ENCODE results near the gene MGMT.
A peak's percentile ranks its signal among the peaks of the same experiment; 100 is the strongest.

Gene MGMT

GRCh38 chr10:129784291-129784690, 317.2 kb downstream of the MGMT start:
- DNase-seq: no peak

DNA sequence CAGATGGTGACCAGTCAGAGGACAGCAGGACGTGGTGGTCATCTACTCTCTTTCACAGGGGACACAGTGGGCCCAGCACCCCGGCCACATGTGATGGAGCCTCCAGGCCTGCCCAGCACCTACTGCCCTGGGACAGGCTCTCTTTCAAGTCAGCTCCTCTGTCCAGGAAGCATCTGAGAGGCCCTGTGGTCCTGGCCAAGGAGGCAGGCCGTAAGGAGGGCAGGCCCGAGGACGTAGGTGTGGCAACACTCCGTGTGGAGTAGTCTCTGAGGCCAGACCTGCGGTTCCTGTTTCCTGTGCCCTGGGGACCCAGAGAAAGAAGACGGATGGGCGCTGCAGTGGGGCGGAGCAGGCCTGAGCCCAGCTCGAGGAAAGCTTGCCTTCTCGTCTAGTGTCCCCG, 317.9 kb downstream of the MGMT start:
- no peak for DNase-seq

GRCh38 chr10:129785536-129785981, 318.5 kb downstream of the MGMT start:
- DNase-seq: no peak

DNA sequence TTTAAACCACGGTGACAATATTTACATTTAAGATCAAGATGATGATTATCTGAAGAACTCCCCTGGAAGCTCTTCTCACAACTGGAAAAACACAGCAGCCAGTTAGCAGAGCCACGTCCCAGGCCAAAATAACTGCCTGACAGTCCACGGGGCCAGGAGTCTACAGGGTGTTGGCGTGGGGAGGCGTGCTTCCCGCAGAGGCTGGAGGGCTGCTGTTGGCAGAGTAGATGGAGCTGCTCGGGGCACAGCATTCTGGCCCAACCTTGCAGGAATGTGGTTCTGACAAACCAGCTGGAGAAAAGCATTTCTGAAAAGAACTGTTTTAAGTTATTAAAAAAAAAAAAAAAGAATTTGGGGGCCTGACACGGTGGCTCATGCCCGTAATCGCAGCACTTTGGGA, 319.2 kb downstream of the MGMT start:
- no peak for DNase-seq

DNA sequence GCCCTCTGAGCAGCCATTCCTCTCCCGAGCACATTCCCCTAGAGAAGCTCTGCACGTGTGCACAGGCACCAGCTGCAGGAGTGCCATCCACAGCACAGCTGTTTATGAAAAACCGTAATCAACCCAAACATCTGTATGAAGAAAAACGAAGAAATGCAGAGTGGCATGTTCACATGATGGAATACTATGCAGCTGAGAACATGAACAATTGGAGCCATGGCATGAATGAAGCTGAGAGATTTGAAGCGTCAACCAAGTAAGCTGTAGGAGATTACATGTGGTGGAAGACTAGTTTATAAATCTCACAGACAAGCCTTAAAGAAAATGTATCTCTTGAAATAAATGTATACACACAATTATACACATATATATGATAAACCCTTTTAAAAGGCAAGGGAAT, 320.5 kb downstream of the MGMT start:
- no peak for DNase-seq

GRCh38 chr10:129788215-129788614, 321.2 kb downstream of the MGMT start:
- peak in 1 of 2 experiments; percentile 4 for DNase-seq

DNA sequence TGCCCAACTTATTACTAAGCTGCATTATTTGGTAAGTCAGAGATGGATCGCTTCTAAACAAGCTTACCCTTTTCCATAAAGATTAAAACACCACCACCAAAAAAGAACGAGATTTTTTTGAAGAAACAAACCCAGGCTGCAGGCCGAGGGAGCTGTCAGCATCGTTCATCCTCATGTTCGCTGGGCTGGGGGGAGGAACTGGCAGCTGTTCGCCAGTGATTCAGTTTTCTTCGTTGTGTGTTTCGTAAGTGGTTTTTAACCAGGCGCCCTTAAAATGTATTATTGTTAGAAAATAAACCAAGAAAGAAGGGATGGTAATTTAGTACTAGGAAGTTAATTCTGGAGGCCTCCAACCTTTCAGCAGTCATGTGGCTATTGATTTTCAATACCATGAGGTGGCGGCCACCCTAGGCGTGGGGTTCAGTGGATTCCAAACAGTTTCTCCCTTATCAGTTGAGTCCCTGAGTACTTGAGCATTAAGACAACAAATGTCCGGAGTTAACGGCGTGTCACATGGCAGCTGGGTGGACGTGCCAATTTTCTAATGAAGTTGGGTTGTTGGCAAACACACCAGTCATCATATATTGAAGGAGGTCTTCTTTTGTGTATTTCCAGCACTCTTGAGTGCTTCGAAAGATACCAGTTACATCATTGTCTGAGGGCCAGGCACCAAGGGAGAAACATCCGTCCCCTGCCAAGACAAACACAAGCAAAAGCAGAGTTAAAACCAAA, 323.8 kb downstream of the MGMT start:
- DNase-seq: no peak

GRCh38 chr10:129792141-129792540, 325.1 kb downstream of the MGMT start:
- no peak for DNase-seq

- no peak for DNase-seq
Observed at GRCh38 chr10:129792864-129793263, 325.8 kb downstream of the MGMT start.

GRCh38 chr10:129793479-129793878, 326.4 kb downstream of the MGMT start:
- DNase-seq: no peak

GRCh38 chr10:129793996-129794395, 327.0 kb downstream of the MGMT start:
- no peak for DNase-seq

DNA sequence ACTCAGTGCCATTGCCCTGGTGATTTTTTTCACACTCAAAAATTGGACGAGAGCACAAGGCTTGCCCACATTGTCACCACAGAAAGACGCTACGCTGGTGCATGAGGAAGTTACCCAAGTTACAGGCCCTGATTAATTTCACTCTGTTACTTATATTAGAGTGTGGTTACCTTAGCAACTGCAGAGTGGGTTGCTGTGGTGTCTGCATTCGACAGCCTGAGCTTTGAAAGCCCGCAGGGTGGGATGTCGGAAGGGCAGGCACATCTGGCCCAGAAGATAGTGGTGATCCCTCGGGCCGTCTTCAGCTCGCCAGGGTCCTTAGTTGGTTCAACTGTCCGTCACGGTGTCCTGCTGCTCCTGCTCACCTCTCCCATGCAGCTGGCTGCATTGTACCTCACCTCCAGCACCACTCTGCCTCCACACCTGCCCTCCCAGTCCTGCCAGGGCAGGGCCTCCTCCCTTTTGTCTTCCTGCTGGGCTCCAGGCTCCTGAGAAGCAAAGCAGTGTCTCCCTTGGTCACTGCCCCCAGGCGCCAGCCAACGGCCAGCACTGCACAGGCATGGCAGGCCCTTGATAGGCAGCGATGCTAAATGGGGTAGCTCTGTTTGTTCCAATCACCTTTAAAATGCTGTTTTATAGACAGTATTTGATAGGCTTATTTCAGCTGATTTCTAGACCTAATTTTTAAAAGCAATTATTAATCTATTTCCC, 329.8 kb downstream of the MGMT start:
- no peak for DNase-seq

DNA sequence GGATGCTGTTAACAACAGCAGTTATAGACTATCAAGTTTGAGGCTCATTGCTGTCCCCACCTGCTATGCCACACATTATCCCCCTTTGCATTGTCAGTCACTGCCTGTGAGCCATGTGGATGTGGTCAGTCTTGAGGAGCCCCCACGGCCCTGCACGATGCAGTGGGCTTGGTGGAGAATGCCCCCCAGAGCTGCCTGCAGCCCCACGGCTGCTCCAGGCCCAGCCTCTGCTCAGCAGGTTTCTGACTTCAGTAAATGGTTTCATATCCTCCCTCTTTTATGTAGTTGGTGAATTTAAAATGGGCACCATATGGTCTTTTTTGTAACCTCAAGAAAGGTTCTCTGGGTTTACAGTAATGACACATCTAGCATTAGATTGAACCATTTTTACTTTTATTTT, 332.9 kb downstream of the MGMT start:
- no peak for DNase-seq

DNA sequence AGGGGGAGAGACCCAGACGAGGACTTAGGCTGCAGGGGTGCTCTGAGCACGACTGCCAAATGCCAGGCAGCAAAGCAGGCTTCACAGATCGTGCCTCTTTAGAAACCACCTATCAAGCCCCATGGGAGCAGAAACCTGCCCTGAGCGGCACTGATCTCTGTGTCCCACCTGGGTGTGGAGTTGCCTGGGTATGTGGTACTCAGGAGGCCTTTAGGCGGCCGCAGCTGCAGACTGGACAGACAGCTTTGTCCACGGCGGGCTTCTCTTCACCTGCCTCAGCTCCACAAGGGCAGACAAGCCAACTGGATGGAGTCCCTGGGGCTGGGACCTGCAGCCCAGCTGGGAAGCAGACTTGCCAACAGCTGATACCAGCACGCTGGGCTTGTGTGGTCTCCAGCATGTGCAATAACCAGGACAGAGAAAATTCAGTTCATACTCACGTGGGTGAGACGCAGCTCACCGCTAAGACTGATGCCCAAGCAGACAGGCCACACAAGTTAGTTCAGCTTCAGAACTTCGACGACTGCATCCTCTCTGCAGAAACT, 333.8 kb downstream of the MGMT start:
- no peak for DNase-seq

DNA sequence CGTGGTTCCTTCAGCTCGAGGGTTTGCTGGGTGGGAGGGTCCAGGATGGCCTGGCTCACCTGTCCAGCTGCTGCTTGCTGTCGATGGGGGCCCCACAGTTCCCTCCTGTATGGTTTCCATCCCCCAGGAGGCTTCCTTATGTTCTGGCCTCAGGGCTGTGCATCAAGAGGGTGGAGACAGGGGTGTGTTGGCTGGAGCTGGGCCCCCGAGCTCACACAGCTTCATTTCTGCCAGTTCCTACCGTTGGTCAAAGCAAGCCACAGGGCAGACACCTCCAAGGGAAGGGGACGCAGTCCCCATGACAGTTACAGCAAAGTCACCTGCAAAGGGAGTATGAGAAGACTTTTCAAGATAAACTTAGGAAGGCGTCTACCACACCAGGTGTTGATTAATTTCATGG, 340.2 kb downstream of the MGMT start:
- no peak for DNase-seq

DNA sequence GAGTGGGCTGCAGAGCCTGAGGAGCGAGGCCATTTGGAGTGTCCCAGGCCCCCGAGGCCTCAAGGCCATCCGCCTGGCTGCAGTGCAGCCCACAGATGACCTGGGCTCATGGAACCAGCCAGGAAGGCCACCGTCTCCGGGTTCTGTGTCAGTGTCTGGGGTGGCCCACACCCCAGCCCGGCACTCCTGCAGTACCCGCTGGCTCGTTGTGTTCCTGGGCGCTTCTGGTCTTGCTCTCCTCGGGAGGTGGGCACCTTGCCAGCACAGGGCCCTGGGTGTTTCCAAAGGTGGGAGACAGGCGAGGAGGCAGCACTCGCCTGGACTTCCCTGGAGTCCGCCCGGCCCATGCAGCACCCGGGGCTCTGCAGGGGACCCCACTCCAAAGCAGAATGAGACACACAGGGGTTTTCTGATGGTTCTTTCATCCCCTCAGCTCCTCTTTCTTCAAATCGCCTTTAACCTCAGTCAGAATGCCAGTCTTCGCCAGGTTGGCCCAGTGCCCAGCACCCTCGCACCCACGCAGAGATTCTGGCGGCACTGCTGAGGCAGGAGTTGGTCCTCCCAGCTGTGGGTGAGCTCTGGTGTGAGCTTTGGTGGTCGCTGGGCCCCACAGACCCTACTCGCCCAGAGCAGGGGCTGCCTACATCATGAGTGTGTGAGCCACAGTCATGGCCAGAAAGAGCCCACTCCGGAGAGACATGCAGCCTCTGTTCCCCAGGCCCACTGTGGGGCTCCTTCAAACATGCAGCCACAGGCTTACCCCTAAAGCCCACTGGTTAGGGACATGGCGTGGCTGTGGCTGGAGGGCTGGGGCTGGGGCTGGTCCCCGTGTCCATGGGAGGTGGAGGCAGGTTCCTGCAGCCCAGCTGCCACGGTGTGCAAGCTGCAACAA, 341.3 kb downstream of the MGMT start:
- DNase-seq: no peak

DNA sequence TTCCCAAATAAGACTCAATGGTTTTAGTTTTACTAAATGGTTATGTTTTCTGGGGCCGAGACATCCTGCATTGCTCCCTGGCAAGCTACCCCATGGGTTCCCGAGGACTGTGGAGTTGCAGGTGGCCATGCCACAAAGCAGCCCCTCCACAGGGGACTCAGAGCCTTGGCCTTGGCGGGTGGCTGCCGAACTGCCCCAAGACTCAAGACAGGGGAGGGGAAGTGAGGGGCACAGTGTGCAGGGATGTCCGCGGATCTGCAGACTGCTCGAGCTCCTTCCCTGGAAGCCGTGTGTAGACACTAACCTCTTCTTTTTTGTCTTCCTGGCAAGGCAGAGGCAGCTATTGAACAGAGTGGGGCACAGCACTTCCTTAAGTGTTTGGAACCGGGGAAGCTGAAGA, 342.4 kb downstream of the MGMT start:
- no peak for DNase-seq

DNA sequence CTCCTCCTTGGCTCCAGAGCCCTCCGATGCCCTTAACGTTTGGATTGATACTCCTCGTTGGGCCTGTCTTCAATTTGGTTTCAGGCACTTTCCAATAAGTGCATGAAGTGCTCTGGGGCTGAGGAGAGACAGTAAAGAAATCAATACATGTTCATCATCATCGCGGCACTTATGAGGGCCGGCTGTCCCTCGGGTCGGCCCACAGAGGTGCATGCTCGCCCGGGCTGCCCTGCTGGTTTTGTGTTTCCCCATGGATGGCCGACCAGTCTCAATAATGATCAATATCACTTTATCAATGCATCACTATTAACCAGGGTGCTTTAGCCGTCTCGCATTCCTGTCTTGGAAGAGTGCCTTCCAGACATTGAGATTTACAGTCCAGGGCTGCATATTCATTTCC, 342.8 kb downstream of the MGMT start:
- DNase-seq: no peak

- no peak for DNase-seq
Observed at GRCh38 chr10:129811208-129811607, 344.2 kb downstream of the MGMT start.

GRCh38 chr10:129812398-129812797, 345.4 kb downstream of the MGMT start:
- no peak for DNase-seq

DNA sequence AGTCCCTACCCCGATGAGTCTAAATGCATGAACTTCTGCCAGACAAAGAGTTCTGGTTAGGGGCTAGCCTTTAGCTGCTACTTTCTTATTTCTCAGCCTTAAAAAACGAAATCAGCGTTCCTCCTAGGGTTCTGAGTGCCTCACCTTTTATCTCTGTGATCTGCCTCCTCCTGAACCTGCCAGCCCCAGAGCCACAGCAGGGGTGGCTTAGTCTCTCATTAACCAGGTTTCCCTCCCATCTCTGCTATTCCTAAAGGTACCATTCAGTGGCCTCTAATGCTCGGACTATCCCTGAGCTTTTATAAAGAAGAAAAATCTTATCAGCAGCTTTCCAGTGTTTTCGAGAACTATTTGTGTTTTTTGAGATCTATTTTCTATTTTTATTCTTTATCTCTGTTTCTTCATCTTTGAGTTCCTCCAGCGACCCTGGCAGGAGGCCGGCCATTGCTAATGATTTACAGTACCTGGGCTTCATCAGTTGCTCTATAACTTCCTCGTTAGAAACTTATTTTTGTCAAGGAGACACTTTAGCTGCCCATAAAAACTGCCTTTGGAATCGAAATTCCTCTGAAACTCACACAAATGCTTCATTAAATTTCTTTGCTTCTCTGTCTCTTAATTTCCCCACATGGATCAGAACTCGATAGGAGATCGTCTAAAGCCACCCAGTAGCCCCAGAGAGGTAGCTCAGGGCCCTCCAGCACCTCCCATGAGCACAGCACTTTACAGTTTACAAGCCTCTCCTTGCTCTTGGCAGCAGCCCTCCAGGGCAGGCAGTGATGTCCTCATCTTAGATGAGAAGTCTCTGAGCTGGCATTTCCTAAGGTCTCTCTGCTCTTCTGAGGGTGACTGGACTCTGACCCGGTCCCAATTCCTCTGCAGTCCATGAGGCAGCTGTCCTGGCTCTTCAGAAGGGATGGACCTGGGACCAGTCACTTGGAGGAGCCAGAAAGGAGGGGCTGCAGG, 347.9 kb downstream of the MGMT start:
- no peak for DNase-seq
